ENCODE data around the gene HRH3.
A peak's percentile ranks its signal among the peaks of the same experiment; 100 is the strongest.

The HRH3 gene

GRCh38 chr20:62186096-62186426 is 34.0 kb downstream of the HRH3 start:
- H3K4ac ChIP-seq (ENCODE audit: low read depth in 1 of 2, low read length in 2 of 2): no peak overlapping the region
- H2AK5ac ChIP-seq (ENCODE audit: low read length, severe bottlenecking): no peak overlapping the region
- H2BK12ac ChIP-seq (ENCODE audit: low read length in 2 of 2): no peak overlapping the region
- peaks cover 16 to 21% of the 10 kb centered on the region in 2 experiments for H3K36me3 ChIP-seq (ENCODE audit: control insufficient read depth in 1 of 2, insufficient read depth in 2 of 2, low read depth in 1 of 2, low read length in 2 of 2)
- H4K8ac ChIP-seq (ENCODE audit: low read length): no peak overlapping the region
- peaks cover 10% of the 10 kb centered on the region for H3K4me1 ChIP-seq (ENCODE audit: control insufficient read depth, insufficient read depth, low read depth, low read length)
- no peak overlapping the region for H3K4me2 ChIP-seq (ENCODE audit: low read length, poor library complexity, severe bottlenecking)
- H2BK5ac ChIP-seq (ENCODE audit: low read depth, low read length, poor library complexity, severe bottlenecking): no peak overlapping the region
- no peak overlapping the region for H3K14ac ChIP-seq (ENCODE audit: low read length in 2 of 2)
- no peak overlapping the region for H3K9ac ChIP-seq (ENCODE audit: low read length)
- H3K23ac ChIP-seq (ENCODE audit: low read length in 2 of 2): no peak overlapping the region
- H3K27ac ChIP-seq (ENCODE audit: low read length, poor library complexity, severe bottlenecking): no peak overlapping the region
- H2AFZ ChIP-seq (ENCODE audit: low read depth, low read length): no peak overlapping the region
- no peak overlapping the region for H4K91ac ChIP-seq (ENCODE audit: low read length)
- no peak for DNase-seq
- H2BK15ac ChIP-seq (ENCODE audit: low read depth, poor library complexity, severe bottlenecking): no peak overlapping the region
- H3K79me1 ChIP-seq (replicated peaks; ENCODE audit: low read length, poor library complexity, severe bottlenecking): peaks cover 39% of the 10 kb centered on the region
- H3K27me3 ChIP-seq (ENCODE audit: control insufficient read depth in 1 of 2, insufficient read depth in 1 of 2, low read length in 2 of 2): no peaks in the 10 kb centered on the region
- H2BK120ac ChIP-seq (ENCODE audit: low read depth, low read length): no peak overlapping the region
- H3K4me3 ChIP-seq (ENCODE audit: insufficient read depth in 1 of 2, low read depth in 1 of 2, low read length in 2 of 2): no peak overlapping the region
- no peak overlapping the region for H3K18ac ChIP-seq (ENCODE audit: low read depth in 1 of 2, low read length in 2 of 2)
- WGBS: 89% methylated on average over 3 of the region's 3 CpGs
- no peaks in the 10 kb centered on the region for H3K9me3 ChIP-seq (ENCODE audit: control insufficient read depth, low read length)

GRCh38 chr20:62183426-62184142 is 36.5 kb downstream of the HRH3 start:
- Histone ChIP-seq H3K36me3 (ENCODE audit: control insufficient read depth in 1 of 2, insufficient read depth in 2 of 2, low read depth in 1 of 2, low read length in 2 of 2) (peaks cover 17 to 21% of the 10 kb centered on the region in 2 experiments), H3K27me3 (ENCODE audit: control insufficient read depth in 1 of 2, insufficient read depth in 1 of 2, low read length in 2 of 2) (no peaks in the 10 kb centered on the region), H3K18ac (ENCODE audit: low read depth in 1 of 2, low read length in 2 of 2) (peak overlapping the region in 1 of 2 experiments; percentile 84), H3K4me3 (ENCODE audit: insufficient read depth in 1 of 2, low read depth in 1 of 2, low read length in 2 of 2) (peak overlapping the region; percentile 96 to 98), H4K8ac (ENCODE audit: low read length) (no peak overlapping the region), H2BK12ac (ENCODE audit: low read length in 2 of 2) (peak overlapping the region in 1 of 2 experiments; percentile 12), H3K79me1 (replicated peaks; ENCODE audit: low read length, poor library complexity, severe bottlenecking) (peaks cover 33% of the 10 kb centered on the region), H2AFZ (ENCODE audit: low read depth, low read length) (peak overlapping the region; percentile 74), H3K4me1 (ENCODE audit: control insufficient read depth, insufficient read depth, low read depth, low read length) (peaks cover 12% of the 10 kb centered on the region), H3K9me3 (ENCODE audit: control insufficient read depth, low read length) (no peaks in the 10 kb centered on the region), H3K23ac (ENCODE audit: low read length in 2 of 2) (no peak overlapping the region), H3K14ac (ENCODE audit: low read length in 2 of 2) (no peak overlapping the region), H2BK120ac (ENCODE audit: low read depth, low read length) (no peak overlapping the region), H4K91ac (ENCODE audit: low read length) (no peak overlapping the region), H2BK5ac (ENCODE audit: low read depth, low read length, poor library complexity, severe bottlenecking) (no peak overlapping the region), H3K9ac (ENCODE audit: low read length) (peak overlapping the region; percentile 99), H2AK5ac (ENCODE audit: low read length, severe bottlenecking) (no peak overlapping the region), H3K4ac (ENCODE audit: low read depth in 1 of 2, low read length in 2 of 2) (peak overlapping the region in 1 of 2 experiments; percentile 99), H3K27ac (ENCODE audit: low read length, poor library complexity, severe bottlenecking) (no peak overlapping the region), H2BK15ac (ENCODE audit: low read depth, poor library complexity, severe bottlenecking) (no peak overlapping the region), H3K4me2 (ENCODE audit: low read length, poor library complexity, severe bottlenecking) (peak overlapping the region; percentile 97)
- DNase-seq: peak; percentile 43
- 36% methylated on average over 24 of the region's 25 CpGs for WGBS

- peak within 1 kb of the TSS; percentile 79 to 89 for H3K18ac ChIP-seq (ENCODE audit: low read depth in 1 of 2, low read length in 2 of 2)
Observed at GRCh38 chr20:62182469-62183425, 37.3 kb downstream of the HRH3 start, which contains the start of gene MTG2. TSS of gene MTG2 (plus strand) at chr20:62183028. CDS start at chr20:62193421, 10,393 bp downstream.

GRCh38 chr20:62181808-62182207 is 38.3 kb downstream of the HRH3 start:
- Histone ChIP-seq H3K4me2 (ENCODE audit: low read length, poor library complexity, severe bottlenecking) (peak overlapping the region; percentile 35), H3K4me3 (ENCODE audit: insufficient read depth in 1 of 2, low read depth in 1 of 2, low read length in 2 of 2) (peak overlapping the region in 1 of 2 experiments; percentile 98), H3K14ac (ENCODE audit: low read length in 2 of 2) (no peak overlapping the region), H3K9me3 (ENCODE audit: control insufficient read depth, low read length) (no peaks in the 10 kb centered on the region), H2AK5ac (ENCODE audit: low read length, severe bottlenecking) (no peak overlapping the region), H4K91ac (ENCODE audit: low read length) (no peak overlapping the region), H3K79me1 (replicated peaks; ENCODE audit: low read length, poor library complexity, severe bottlenecking) (peaks cover 29% of the 10 kb centered on the region), H3K4me1 (ENCODE audit: control insufficient read depth, insufficient read depth, low read depth, low read length) (peaks cover 19% of the 10 kb centered on the region), H2AFZ (ENCODE audit: low read depth, low read length) (no peak overlapping the region), H3K9ac (ENCODE audit: low read length) (peak overlapping the region; percentile 99), H3K4ac (ENCODE audit: low read depth in 1 of 2, low read length in 2 of 2) (no peak overlapping the region), H2BK120ac (ENCODE audit: low read depth, low read length) (no peak overlapping the region), H4K8ac (ENCODE audit: low read length) (no peak overlapping the region), H2BK12ac (ENCODE audit: low read length in 2 of 2) (no peak overlapping the region), H2BK15ac (ENCODE audit: low read depth, poor library complexity, severe bottlenecking) (no peak overlapping the region), H3K27me3 (ENCODE audit: control insufficient read depth in 1 of 2, insufficient read depth in 1 of 2, low read length in 2 of 2) (no peaks in the 10 kb centered on the region), H3K23ac (ENCODE audit: low read length in 2 of 2) (no peak overlapping the region), H3K18ac (ENCODE audit: low read depth in 1 of 2, low read length in 2 of 2) (no peak overlapping the region), H3K27ac (ENCODE audit: low read length, poor library complexity, severe bottlenecking) (no peak overlapping the region), H2BK5ac (ENCODE audit: low read depth, low read length, poor library complexity, severe bottlenecking) (no peak overlapping the region), H3K36me3 (ENCODE audit: control insufficient read depth in 1 of 2, insufficient read depth in 2 of 2, low read depth in 1 of 2, low read length in 2 of 2) (peaks cover 21 to 24% of the 10 kb centered on the region in 2 experiments)
- no peak for DNase-seq
- 100% methylated on average over 1 of the region's 2 CpGs for WGBS

More at GRCh38 chr20:62182469-62183425, 37.3 kb downstream of the HRH3 start, which contains the start of gene MTG2:
- H3K9me3 ChIP-seq (ENCODE audit: control insufficient read depth, low read length): no peaks in the 10 kb centered on the region
- H3K27ac ChIP-seq (ENCODE audit: low read length, poor library complexity, severe bottlenecking): peak within 1 kb of the TSS; percentile 46
- peak within 1 kb of the TSS; percentile 99 for H3K9ac ChIP-seq (ENCODE audit: low read length)
- peak within 1 kb of the TSS; percentile 97 for H3K4me2 ChIP-seq (ENCODE audit: low read length, poor library complexity, severe bottlenecking)
- no peak within 1 kb of the TSS for H2AK5ac ChIP-seq (ENCODE audit: low read length, severe bottlenecking)
- peaks cover 33% of the 10 kb centered on the region for H3K79me1 ChIP-seq (replicated peaks; ENCODE audit: low read length, poor library complexity, severe bottlenecking)
- peaks cover 19 to 21% of the 10 kb centered on the region in 2 experiments for H3K36me3 ChIP-seq (ENCODE audit: control insufficient read depth in 1 of 2, insufficient read depth in 2 of 2, low read depth in 1 of 2, low read length in 2 of 2)
- H3K4ac ChIP-seq (ENCODE audit: low read depth in 1 of 2, low read length in 2 of 2): peak within 1 kb of the TSS; percentile 87 to 100
- H2BK15ac ChIP-seq (ENCODE audit: low read depth, poor library complexity, severe bottlenecking): peak within 1 kb of the TSS; percentile 56
- H3K14ac ChIP-seq (ENCODE audit: low read length in 2 of 2): peak within 1 kb of the TSS in 1 of 2 experiments; percentile 99
- H2BK120ac ChIP-seq (ENCODE audit: low read depth, low read length): peak within 1 kb of the TSS; percentile 51
- peak within 1 kb of the TSS in 1 of 2 experiments; percentile 12 for H2BK12ac ChIP-seq (ENCODE audit: low read length in 2 of 2)
- peak within 1 kb of the TSS; percentile 96 to 98 for H3K4me3 ChIP-seq (ENCODE audit: insufficient read depth in 1 of 2, low read depth in 1 of 2, low read length in 2 of 2)
- 1% methylated on average over 70 of the region's 96 CpGs for WGBS
- peaks cover 12% of the 10 kb centered on the region for H3K4me1 ChIP-seq (ENCODE audit: control insufficient read depth, insufficient read depth, low read depth, low read length)
- H3K27me3 ChIP-seq (ENCODE audit: control insufficient read depth in 1 of 2, insufficient read depth in 1 of 2, low read length in 2 of 2): no peaks in the 10 kb centered on the region
- peak within 1 kb of the TSS; percentile 74 for H2AFZ ChIP-seq (ENCODE audit: low read depth, low read length)
- H2BK5ac ChIP-seq (ENCODE audit: low read depth, low read length, poor library complexity, severe bottlenecking): peak within 1 kb of the TSS; percentile 66
- H3K23ac ChIP-seq (ENCODE audit: low read length in 2 of 2): peak within 1 kb of the TSS in 1 of 2 experiments; percentile 73
- peak within 1 kb of the TSS; percentile 90 for H4K8ac ChIP-seq (ENCODE audit: low read length)
- DNase-seq: peak; percentile 97
- peak within 1 kb of the TSS; percentile 70 for H4K91ac ChIP-seq (ENCODE audit: low read length)

Data from mesenchymal stem cell (in vitro differentiated cells and primary cell).